BJ (cell line): ENCODE measurements around the gene PABPN1L. TPM values are rescaled to one million over a fixed set of nuclear protein-coding genes. Genes with fewer than 3 reads are reported as not detected.

Experiments
- CTCF ChIA-PET: fragments of 350-600 bp; formaldehyde crosslinking; extraction: SDS; loops from one replicate; lab custom pipeline; 2021; ENCODE audit warnings: antibody characterized with exemption, inconsistent platforms; lab: Yijun Ruan, JAX
- POLR2A ChIA-PET: fragments of 300-600 bp; sonication (Branson Sonifier 250); formaldehyde crosslinking; extraction: SDS; loops from one replicate; lab custom pipeline; 2021; ENCODE audit warnings: antibody characterized with exemption; lab: Charles Lee
- DNase-seq: peaks from one replicate; pipeline ENCODE4 v3.0.0-alpha.2; 2011; ENCODE audit warnings: low read depth
- H3K27me3 ChIP-seq: 2 replicates; pipeline ENCODE4 v1.6.0; 2011; ENCODE audit warnings: low read length; ENCODE audit not compliant: control insufficient read depth, insufficient read depth
- H3K36me3 ChIP-seq: 2 replicates; pipeline ENCODE4 v1.5.1; 2011; ENCODE audit warnings: low read length; ENCODE audit not compliant: control insufficient read depth, insufficient read depth
- H3K4me3 ChIP-seq: 2 replicates; pipeline ENCODE4 v1.5.1; 2011; ENCODE audit warnings: low read depth, mild to moderate bottlenecking, control low read depth, low read length
- polyA plus RNA-seq: library from polyadenylated mRNA; depleted of rRNA; stranded (reverse); fragments of >200 nt; gene quantifications from 2 replicates; pipeline ENCODE4 v1.2.3, GENCODE V29; 2011
- TF ChIP-seq, protein P1 (sequence below): IDR thresholded peaks from 2 replicates; pipeline ENCODE4 v1.5.1; 2011; ENCODE audit warnings: low read depth, mild to moderate bottlenecking, control low read depth, inconsistent platforms, low read length, moderate library complexity; ENCODE audit not compliant: insufficient read depth

The PABPN1L gene
- polyA plus RNA-seq, 1 experiment = not detected

DNA sequence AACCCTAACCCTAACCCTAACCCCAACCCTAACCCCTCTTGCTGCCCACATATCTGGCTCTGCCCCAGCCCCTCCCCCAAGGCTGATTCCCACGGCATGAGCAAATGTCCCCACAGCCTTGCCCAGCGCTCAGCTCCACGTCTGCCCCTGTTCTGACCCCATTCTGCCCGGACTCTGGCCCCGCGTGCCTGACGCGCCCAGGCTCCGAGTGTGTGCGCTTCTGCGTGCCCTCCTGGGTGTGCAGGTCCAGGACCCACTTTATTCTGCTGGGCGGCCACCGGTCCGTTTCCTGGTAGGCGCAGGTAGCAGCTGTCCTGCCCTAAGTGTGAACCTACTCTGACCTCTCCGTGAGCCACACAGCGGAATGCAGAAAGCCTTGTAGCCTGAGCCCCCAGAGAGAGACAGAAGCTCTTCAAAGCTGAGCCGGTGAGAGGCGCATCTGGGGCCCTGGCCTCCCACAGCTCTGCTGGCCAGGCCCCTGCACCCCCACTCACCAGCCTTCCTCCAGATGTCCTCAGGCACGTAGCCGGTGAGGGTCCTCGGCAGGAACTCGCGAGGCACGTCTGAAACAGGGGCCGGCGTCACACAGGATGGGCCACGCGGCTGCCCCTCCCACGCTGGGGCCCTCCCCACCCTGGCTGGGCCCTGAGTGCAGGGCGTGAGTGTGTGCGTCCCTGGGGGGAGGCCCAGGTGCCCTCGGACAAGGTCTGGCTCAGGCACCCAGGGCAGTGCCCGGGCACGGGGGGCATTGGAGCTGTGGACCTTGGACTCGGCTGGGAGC is 14.0 kb upstream of the PABPN1L start:
- no peak for DNase-seq
- no peaks in the 10 kb centered on the region for H3K36me3 ChIP-seq
- TF ChIP-seq, protein P1, sequence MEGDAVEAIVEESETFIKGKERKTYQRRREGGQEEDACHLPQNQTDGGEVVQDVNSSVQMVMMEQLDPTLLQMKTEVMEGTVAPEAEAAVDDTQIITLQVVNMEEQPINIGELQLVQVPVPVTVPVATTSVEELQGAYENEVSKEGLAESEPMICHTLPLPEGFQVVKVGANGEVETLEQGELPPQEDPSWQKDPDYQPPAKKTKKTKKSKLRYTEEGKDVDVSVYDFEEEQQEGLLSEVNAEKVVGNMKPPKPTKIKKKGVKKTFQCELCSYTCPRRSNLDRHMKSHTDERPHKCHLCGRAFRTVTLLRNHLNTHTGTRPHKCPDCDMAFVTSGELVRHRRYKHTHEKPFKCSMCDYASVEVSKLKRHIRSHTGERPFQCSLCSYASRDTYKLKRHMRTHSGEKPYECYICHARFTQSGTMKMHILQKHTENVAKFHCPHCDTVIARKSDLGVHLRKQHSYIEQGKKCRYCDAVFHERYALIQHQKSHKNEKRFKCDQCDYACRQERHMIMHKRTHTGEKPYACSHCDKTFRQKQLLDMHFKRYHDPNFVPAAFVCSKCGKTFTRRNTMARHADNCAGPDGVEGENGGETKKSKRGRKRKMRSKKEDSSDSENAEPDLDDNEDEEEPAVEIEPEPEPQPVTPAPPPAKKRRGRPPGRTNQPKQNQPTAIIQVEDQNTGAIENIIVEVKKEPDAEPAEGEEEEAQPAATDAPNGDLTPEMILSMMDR = no peak
- no peaks in the 10 kb centered on the region for H3K27me3 ChIP-seq
- H3K4me3 ChIP-seq = no peak overlapping the region
- POLR2A ChIA-PET = no interaction called here
- CTCF ChIA-PET = interaction anchor here (0.6 to 0.9 kb wide), 2 partner anchors 22 to 122 kb away, joined by 3 read pairs; no protein-coding TSS in a partner anchor

DNA sequence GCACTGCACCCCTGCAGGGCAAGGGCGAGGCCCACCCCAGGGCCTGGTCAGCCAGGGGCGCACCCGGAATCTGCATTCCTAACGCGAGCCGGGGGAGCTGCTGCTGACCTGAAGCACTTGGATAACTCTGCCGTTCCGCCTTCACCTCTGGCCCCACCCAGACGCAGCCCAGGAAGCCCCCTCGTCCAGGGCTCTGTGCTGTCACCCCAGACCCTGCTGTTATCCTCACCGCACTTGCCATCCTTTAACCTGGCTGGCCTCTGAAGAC is 13.3 kb upstream of the PABPN1L start:
- TF ChIP-seq, protein P1 = no peak
- ChIA-PET POLR2A (no interaction called here), CTCF (no interaction called here)
- DNase-seq = no peak
- no peaks in the 10 kb centered on the region for H3K27me3 ChIP-seq
- H3K4me3 ChIP-seq = no peak overlapping the region
- H3K36me3 ChIP-seq = no peaks in the 10 kb centered on the region

DNA sequence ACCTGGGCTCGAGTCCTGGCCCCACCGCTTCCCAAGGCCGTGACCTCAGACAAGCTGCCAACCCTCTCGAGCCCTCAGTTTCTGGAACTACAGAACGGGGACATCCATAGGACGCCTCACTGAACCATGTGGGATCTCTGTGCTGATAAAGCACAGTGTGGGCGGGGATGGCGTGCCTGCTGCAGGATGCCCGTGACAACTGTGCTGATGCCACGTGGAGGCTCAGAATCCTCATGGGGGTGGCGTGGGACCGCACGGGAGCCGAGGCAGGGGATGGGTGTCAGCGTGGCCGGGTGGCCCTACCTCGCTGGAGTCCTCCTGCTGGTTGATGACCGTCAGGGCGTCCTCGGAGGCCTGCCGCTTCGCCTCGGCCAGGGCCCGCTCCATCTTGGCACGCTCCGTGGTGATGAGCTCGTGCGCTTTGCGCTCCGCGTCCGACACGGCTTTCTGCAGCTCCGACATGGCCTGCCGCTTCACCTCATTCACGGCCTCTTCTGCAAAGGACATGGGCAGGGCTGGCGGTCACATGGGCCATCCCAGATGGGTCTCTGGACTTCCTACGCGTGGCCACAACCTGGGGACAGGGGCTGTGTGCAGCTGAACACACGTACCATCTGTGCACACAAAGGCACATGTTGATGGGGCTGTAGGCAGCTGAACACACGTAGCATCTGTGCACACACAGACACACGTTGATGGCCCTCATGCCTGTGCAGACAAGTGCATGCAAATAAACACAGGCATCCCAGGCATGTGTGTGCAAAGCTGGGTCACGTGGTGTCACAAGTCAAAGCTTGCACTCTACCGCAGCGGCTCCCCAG is 12.7 kb upstream of the PABPN1L start:
- CTCF ChIA-PET = interaction anchor here (0.7 to 1.1 kb wide), 2 partner anchors 15 to 25 kb away, joined by 3 read pairs; no protein-coding TSS in a partner anchor

DNA sequence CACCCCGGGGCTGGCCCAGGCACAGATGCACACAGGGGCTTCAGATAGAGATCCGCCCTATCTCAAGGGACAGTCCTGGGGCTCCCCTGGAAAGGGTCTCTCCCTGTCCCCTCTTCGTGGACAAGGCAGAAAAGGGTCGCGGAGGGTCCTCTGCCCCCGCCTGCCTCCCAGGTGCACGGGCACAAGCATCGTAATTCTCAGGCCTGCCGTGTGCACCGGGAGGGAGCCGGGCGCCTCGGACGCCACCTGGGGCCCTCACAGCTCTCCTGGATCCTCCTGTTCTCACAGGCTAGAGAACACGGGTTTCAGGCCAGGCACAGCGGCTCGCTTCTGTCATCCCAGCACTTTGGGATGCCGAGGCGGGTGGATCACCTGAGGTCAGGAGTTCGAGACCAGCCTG is 11.9 kb upstream of the PABPN1L start:
- no peaks in the 10 kb centered on the region for H3K36me3 ChIP-seq
- H3K27me3 ChIP-seq = no peaks in the 10 kb centered on the region
- CTCF ChIA-PET = interaction anchor here (0.7 to 1.1 kb wide), 2 partner anchors 14 to 26 kb away, joined by 3 read pairs; no protein-coding TSS in a partner anchor
- POLR2A ChIA-PET = no interaction called here
- H3K4me3 ChIP-seq = no peak overlapping the region
- no peak for DNase-seq
- TF ChIP-seq, protein P1 = no peak

More for the DNA sequence above, 12.7 kb upstream of the PABPN1L start:
- Histone ChIP-seq H3K27me3 (no peaks in the 10 kb centered on the region), H3K4me3 (no peak overlapping the region), H3K36me3 (no peaks in the 10 kb centered on the region)
- POLR2A ChIA-PET = no interaction called here
- TF ChIP-seq, protein P1 = no peak
- no peak for DNase-seq
